ENCODE results near the gene PLEKHA6. TPM values are rescaled to one million over a fixed set of nuclear protein-coding genes. Genes with fewer than 3 reads are reported as not detected.
"Not testable (repeated sequence)": the region's sequence is repeated elsewhere in the genome, so short reads cannot be mapped to it uniquely, and the experiment has no call there.

The PLEKHA6 gene
- total and polyA plus RNA-seq, 8 donors: 9.5 to 23.8 (median 15.0) TPM

GRCh38 chr1:204240233-204240632 lies 119.5 kb downstream of the PLEKHA6 start:
- ATAC-seq: no peak
- Histone ChIP-seq H3K4me3 (no peak overlapping the region), H3K9me3 (no peaks in the 10 kb centered on the region), H3K4me1 (no peaks in the 10 kb centered on the region), H3K36me3 (peaks cover 0 to 24% (median 0%) of the 10 kb centered on the region in 3 donors), H3K27ac (no peak overlapping the region), H3K27me3 (no peaks in the 10 kb centered on the region)
- no peak for DNase-seq
- intact Hi-C loops (cut with DNase I): no loop called here
- TF ChIP-seq, protein P1, sequence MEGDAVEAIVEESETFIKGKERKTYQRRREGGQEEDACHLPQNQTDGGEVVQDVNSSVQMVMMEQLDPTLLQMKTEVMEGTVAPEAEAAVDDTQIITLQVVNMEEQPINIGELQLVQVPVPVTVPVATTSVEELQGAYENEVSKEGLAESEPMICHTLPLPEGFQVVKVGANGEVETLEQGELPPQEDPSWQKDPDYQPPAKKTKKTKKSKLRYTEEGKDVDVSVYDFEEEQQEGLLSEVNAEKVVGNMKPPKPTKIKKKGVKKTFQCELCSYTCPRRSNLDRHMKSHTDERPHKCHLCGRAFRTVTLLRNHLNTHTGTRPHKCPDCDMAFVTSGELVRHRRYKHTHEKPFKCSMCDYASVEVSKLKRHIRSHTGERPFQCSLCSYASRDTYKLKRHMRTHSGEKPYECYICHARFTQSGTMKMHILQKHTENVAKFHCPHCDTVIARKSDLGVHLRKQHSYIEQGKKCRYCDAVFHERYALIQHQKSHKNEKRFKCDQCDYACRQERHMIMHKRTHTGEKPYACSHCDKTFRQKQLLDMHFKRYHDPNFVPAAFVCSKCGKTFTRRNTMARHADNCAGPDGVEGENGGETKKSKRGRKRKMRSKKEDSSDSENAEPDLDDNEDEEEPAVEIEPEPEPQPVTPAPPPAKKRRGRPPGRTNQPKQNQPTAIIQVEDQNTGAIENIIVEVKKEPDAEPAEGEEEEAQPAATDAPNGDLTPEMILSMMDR (IDR thresholded peaks at IDR 0.05): no peak
- no peak for FAIRE-seq
- 92 to 97% methylated on average over 1 of the region's 1 CpG for WGBS, 2 donors

GRCh38 chr1:204239401-204239800 lies 120.3 kb downstream of the PLEKHA6 start:
- WGBS, 2 donors: 83 to 85% methylated on average over 3 of the region's 3 CpGs

DNA sequence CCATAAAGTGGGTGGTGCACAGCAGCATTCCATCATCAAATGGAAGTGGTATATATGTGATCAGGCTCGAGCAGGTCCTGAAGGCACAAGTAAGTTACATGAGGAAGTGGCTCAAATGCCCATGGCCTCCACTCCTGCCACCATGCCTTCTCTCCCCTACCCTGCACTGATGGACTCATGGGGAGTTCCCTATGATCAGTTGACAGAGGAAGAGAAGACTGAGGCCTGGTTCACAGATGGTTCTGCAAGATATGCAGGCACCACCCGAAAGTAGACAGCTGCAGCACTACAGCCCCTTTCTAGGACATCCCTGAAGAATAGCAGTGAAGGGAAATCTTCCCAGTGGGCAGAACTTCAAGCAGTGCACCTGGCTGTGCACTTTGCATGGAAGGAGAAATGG lies 121.2 kb downstream of the PLEKHA6 start:
- ATAC-seq; intact Hi-C loops (cut with DNase I); DNase-seq; H3K9me3 ChIP-seq; H3K4me1 ChIP-seq; H3K4me3 ChIP-seq; H3K27me3 ChIP-seq; H3K27ac ChIP-seq; FAIRE-seq: not testable (repeated sequence)
- WGBS, 2 donors: 85 to 94% methylated on average over 2 of the region's 2 CpGs
- H3K36me3 ChIP-seq: peaks cover 0 to 16% (median 0%) of the 10 kb centered on the region in 3 donors

More at GRCh38 chr1:204239401-204239800, 120.3 kb downstream of the PLEKHA6 start:
- H3K4me1 ChIP-seq; H3K9me3 ChIP-seq; DNase-seq; H3K4me3 ChIP-seq; intact Hi-C loops (cut with DNase I); H3K27ac ChIP-seq; FAIRE-seq; ATAC-seq; H3K27me3 ChIP-seq: not testable (repeated sequence)
- H3K36me3 ChIP-seq: peaks cover 0 to 17% (median 0%) of the 10 kb centered on the region in 3 donors

GRCh38 chr1:204237515-204237914 lies 122.2 kb downstream of the PLEKHA6 start:
- FAIRE-seq; H3K27ac ChIP-seq; H3K4me1 ChIP-seq; H3K9me3 ChIP-seq; ATAC-seq; intact Hi-C loops (cut with DNase I); H3K27me3 ChIP-seq; H3K4me3 ChIP-seq; DNase-seq: not testable (repeated sequence)
- WGBS, 2 donors: 97 to 100% methylated on average over 1 of the region's 1 CpG
- peaks cover 0 to 16% (median 0%) of the 10 kb centered on the region in 3 donors for H3K36me3 ChIP-seq

GRCh38 chr1:204232526-204232925 lies 127.2 kb downstream of the PLEKHA6 start:
- H3K4me3 ChIP-seq: no peak overlapping the region
- intact Hi-C loops (cut with DNase I): no loop called here
- H3K9me3 ChIP-seq: no peaks in the 10 kb centered on the region
- H3K4me1 ChIP-seq: no peaks in the 10 kb centered on the region
- H3K27me3 ChIP-seq: no peaks in the 10 kb centered on the region
- FAIRE-seq (no peak), ATAC-seq (peak in 1 of 4 donors; percentile 38), DNase-seq (no peak)
- H3K27ac ChIP-seq: no peak overlapping the region
- TF ChIP-seq, protein P1 (IDR thresholded peaks at IDR 0.05): no peak
- H3K36me3 ChIP-seq: peaks cover 0 to 28% (median 0%) of the 10 kb centered on the region in 3 donors

- intact Hi-C loops (cut with DNase I): no loop called here
- H3K27me3 ChIP-seq: no peaks in the 10 kb centered on the region
- TF ChIP-seq, protein P1 (IDR thresholded peaks at IDR 0.05): no peak
- no peak overlapping the region for H3K27ac ChIP-seq
- no peaks in the 10 kb centered on the region for H3K4me1 ChIP-seq
- no peaks in the 10 kb centered on the region for H3K9me3 ChIP-seq
- no peak for FAIRE-seq
- no peak overlapping the region for H3K4me3 ChIP-seq
- no peak for DNase-seq
- H3K36me3 ChIP-seq: peaks cover 0 to 28% (median 0%) of the 10 kb centered on the region in 3 donors
- 95 to 97% methylated on average over 14 of the region's 14 CpGs for WGBS, 2 donors
- no peak for ATAC-seq
Measured at GRCh38 chr1:204230211-204230610, 129.5 kb downstream of the PLEKHA6 start.
